AG04450 (cell line): ENCODE measurements around the gene PRLH. TPM values are rescaled to one million over a fixed set of nuclear protein-coding genes. Genes with fewer than 3 reads are reported as not detected.

Experiments
- CTCF ChIA-PET: fragments of 300-600, 350-600 bp; formaldehyde crosslinking; extraction: SDS; loops from one replicate; lab custom pipeline; 2022; ENCODE audit warnings: antibody characterized with exemption, inconsistent platforms; lab: Charles Lee
- POLR2A ChIA-PET: fragments of 350-600 bp; formaldehyde crosslinking; extraction: SDS; loops from one replicate; lab custom pipeline; 2021; ENCODE audit warnings: antibody characterized with exemption, inconsistent platforms; lab: Yijun Ruan, JAX
- DNase-seq: peaks from one replicate; pipeline ENCODE4 v3.0.0-alpha.2; 2011; ENCODE audit warnings: low read depth, low spot score
- H3K27ac ChIP-seq: one replicate; pipeline ENCODE4 v1.5.1; 2012; ENCODE audit warnings: low read depth, low read length, control low read depth
- H3K27me3 ChIP-seq: one replicate; pipeline ENCODE4 v1.6.0; 2012; ENCODE audit warnings: low read length; ENCODE audit not compliant: control insufficient read depth, insufficient read depth
- H3K4me3 ChIP-seq: 2 replicates; pipeline ENCODE4 v1.5.1; 2011; ENCODE audit warnings: mild to moderate bottlenecking, low read depth, low read length, control low read depth
- H3K9me3 ChIP-seq: 2 replicates; pipeline ENCODE4 v1.5.1; 2012; ENCODE audit warnings: low read length; ENCODE audit not compliant: control insufficient read depth, insufficient read depth
- polyA plus RNA-seq: library from polyadenylated mRNA; depleted of rRNA; stranded (reverse); fragments of >200 nt; gene quantifications from 2 replicates; pipeline ENCODE4 v1.2.3, GENCODE V29; 2011
- TF ChIP-seq, protein P1 (sequence below): IDR thresholded peaks from 2 replicates; pipeline ENCODE4 v1.5.1; 2011; ENCODE audit warnings: low read depth, low read length, control low read depth, inconsistent platforms

Gene PRLH
- polyA plus RNA-seq, 1 experiment: not detected

- Histone ChIP-seq H3K9me3 (peaks cover 5% of the 10 kb centered on the region), H3K27me3 (peaks cover 5% of the 10 kb centered on the region), H3K4me3 (no peak within 1 kb of the TSS), H3K27ac (peak within 1 kb of the TSS; percentile 31)
- TF ChIP-seq, protein P1, sequence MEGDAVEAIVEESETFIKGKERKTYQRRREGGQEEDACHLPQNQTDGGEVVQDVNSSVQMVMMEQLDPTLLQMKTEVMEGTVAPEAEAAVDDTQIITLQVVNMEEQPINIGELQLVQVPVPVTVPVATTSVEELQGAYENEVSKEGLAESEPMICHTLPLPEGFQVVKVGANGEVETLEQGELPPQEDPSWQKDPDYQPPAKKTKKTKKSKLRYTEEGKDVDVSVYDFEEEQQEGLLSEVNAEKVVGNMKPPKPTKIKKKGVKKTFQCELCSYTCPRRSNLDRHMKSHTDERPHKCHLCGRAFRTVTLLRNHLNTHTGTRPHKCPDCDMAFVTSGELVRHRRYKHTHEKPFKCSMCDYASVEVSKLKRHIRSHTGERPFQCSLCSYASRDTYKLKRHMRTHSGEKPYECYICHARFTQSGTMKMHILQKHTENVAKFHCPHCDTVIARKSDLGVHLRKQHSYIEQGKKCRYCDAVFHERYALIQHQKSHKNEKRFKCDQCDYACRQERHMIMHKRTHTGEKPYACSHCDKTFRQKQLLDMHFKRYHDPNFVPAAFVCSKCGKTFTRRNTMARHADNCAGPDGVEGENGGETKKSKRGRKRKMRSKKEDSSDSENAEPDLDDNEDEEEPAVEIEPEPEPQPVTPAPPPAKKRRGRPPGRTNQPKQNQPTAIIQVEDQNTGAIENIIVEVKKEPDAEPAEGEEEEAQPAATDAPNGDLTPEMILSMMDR: no peak
- no peak for DNase-seq
- CTCF ChIA-PET: interaction anchor here (1.2 to 2.0 kb wide), 3 partner anchors 19 to 154 kb away, joined by 4 to 7 read pairs (median 4); no protein-coding TSS in a partner anchor
- POLR2A ChIA-PET: no interaction called here
These were observed 24.1 kb downstream of the PRLH start, which contains the start of gene RAB17 for GRCh38 chr2:237590272-237591140. RAB17 (minus strand) TSS chr2:237590734; CDS start chr2:237586154, 4,580 bp downstream.

GRCh38 chr2:237591141-237591881 is 24.9 kb downstream of the PRLH start:
- no peak for DNase-seq
- Histone ChIP-seq H3K4me3 (no peak overlapping the region), H3K27ac (no peak overlapping the region), H3K27me3 (peaks cover 5% of the 10 kb centered on the region), H3K9me3 (peaks cover 5% of the 10 kb centered on the region; the same call in 1 of the 2 replicates)
- CTCF ChIA-PET: interaction anchor here (1.2 to 2.0 kb wide), 3 partner anchors 20 to 154 kb away, joined by 4 to 7 read pairs (median 4); no protein-coding TSS in a partner anchor
- POLR2A ChIA-PET: no interaction called here
- TF ChIP-seq, protein P1: no peak

- POLR2A ChIA-PET: no interaction called here
- Histone ChIP-seq H3K4me3 (no peak overlapping the region), H3K27me3 (peaks cover under 1% of the 10 kb centered on the region), H3K27ac (no peak overlapping the region), H3K9me3 (peaks cover 5% of the 10 kb centered on the region; the same call in 1 of the 2 replicates)
- CTCF ChIA-PET: no interaction called here
- DNase-seq: no peak
- TF ChIP-seq, protein P1: no peak
These were observed 26.1 kb downstream of the PRLH start for GRCh38 chr2:237592425-237592980.

GRCh38 chr2:237593036-237593435 is 26.7 kb downstream of the PRLH start:
- ChIA-PET CTCF (no interaction called here), POLR2A (no interaction called here)
- no peak for DNase-seq
- TF ChIP-seq, protein P1: no peak
- Histone ChIP-seq H3K9me3 (peaks cover 4% of the 10 kb centered on the region; the same call in 1 of the 2 replicates), H3K4me3 (no peak overlapping the region), H3K27ac (no peak overlapping the region), H3K27me3 (no peaks in the 10 kb centered on the region)
